ENCODE results near the gene WARS2.
"Not testable (repeated sequence)": the region's sequence is repeated elsewhere in the genome, so short reads cannot be mapped to it uniquely, and the experiment has no call there.

The WARS2 gene

DNA sequence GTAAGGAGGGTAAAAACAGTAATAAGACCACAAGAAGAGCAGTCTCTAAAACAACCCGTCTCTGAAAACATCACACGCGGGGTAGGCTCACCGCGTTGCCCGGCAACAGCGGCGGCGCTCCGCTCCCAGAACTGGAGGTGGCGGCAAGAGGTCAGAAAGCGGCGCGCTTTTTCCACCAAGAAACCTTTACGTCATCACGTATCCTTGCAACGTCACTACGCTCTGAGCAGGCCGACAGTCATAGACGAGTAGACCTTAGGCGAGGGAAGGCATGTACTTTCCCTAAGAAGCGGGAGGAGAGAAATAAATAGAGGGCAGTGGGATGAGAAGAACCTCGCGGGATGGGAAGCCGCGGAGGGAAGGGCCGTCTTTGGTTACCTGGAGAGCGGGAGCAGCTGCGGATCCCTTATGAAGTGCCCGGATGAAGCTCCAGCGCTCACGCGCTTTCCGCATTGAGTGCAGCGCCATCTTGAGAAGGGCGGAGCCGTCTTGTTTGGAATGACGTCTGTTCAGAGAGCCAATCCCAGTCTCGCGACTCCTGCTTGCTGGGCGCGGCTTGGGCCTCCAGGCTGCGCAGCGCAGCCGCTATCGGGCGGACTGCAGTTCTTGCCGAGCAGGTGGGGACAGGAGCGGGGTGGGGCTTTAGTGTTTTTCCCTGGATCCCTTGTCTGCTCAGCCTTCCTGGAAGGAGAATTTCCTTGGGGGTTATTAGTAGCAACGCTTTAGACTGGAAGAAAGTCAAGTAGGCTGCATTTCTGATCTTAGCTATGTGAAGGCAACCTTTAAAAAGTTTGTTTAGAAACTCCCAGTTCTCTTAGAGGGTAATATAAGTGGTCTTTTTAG is at the start of gene WARS2:
Gene WARS2, minus strand, starts transcription at position 477 of the 843 bp plus-strand sequence. Its CDS starts 9 bp downstream, at position 468.
- peak; percentile 96 to 100 for DNase-seq

DNA sequence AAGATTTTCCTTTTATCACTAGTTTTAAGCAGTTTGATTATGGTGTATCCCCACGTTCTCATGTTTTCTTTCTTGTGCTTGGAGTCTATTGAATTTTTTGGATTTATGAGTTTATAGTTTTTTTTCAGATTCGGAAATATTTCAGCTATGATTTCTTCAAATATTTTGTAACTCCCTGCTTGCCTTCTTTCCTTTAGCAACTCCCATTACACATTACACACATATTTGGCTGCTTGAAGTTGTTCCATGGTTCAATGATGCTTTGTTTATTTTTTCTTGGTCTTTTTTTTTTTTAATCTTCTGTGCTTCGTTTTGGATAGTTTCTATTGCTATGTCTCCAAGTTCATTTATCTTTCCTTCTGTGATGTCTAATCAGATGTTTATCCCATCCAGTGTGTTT is 48.5 kb upstream of the WARS2 start:
- no peak for DNase-seq

DNA sequence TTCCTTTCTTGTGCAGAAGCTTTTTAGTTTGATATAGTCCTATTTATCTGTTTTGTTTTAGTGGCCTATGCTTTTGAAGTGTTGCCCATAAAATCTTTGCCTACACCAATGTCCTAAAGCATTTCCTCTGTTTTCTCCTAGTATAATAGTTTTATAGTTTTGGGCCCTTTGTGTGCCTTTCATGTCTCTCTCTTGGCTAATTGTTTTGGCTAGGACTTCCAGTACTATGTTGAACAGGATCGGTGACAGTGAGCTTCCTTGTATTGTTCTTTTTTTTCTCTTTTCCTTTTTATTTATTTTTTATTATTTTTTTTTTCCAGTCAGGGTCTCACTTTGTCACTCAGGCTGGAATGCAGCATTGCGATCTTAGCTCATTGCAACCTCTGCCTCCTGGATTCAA is 47.0 kb upstream of the WARS2 start:
- DNase-seq = no peak

DNA sequence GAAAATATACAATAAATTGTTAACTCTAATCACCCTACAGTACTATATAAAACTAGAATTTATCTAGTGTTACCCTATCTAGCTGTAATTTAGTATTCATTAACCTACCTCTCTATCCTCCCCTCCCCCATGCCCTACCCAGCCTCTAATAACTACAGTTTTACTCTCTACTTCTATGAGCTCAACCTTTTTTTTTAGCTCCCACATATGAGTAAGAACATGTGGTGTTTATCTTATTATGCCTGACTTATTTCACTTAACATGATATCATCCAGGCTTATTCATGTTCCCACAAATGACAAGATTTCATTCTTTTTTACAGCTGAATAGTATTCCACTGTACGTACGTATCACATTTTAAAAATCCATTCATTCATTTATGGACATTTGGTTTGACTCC is 46.0 kb upstream of the WARS2 start:
- no peak for DNase-seq

DNA sequence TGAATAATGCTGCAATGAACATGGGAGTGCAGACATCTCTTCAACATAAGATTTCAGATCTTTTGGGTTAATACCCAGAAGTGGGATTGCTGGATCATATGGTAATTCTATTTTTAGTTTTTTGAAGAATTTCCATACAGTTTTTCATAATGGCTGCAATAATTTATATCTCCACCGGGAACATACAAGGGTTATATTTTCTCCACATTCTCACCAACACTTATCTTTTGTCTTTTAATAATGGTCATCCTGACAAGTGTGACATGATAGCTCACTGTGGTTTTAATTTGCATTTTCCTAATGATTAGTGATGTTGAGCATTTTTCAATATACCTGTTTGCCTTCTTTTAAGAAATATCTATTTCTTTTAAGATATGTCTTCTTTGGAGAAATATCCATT is 44.5 kb upstream of the WARS2 start:
- DNase-seq = no peak

DNA sequence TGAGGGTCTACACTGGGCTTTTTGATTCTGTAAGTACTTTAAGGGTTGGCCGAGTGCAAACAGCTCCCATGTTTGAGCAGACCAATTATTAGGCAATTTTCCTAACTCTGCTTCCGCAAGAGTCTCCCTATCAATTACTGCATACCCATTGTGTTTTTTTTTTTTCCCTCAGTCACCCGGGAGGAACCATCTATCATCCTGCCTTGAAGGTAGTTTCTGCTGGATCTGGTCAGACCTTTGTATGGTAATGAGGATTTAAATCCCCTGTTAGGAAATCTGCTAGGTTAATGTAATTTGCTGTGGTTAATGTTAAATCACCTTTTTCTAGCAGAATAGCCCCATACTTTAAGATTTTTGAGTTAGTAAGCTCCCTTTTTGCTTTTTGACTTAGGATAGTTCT is 40.8 kb upstream of the WARS2 start:
- DNase-seq = no peak

DNA sequence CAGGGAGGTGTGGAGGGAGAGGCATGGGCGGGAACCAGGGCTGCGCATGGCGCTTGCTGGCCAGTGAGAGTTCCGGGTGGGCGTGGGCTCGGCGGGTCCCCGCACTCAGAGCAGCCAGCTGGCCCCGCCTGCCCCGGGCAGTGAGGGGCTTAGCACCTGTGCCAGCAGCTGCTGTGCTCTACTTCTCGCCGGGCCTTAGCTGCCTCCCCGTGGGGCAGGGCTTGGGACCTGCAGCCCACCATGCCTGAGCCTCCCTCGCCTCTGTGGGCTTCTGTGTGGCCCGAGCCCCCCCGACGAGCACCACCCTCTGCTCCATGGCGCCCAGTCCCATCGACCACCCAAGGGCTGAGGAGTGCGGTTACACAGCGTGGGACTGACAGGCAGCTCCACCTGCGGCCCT is 38.6 kb upstream of the WARS2 start:
- DNase-seq = no peak

DNA sequence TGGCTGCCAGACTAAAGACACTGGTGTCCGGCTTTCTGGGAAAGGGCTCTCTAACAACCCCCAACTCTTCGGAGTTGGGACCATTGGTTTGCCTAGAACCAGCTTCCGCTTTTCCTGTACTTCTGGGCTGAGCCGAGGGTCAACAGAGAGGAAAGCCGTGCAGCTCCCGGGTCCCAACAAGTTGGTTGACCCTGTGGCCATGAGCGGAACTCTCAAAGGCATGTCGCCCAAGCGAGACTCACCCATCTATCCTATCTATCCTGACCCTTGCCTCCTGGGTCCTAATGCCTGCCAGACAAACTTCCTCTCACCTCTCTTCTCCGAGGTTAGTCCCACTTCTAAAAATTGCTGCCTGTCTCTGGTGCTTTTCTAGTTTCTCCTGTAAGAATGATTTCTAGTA is 32.5 kb upstream of the WARS2 start:
- not testable (repeated sequence) for DNase-seq

DNA sequence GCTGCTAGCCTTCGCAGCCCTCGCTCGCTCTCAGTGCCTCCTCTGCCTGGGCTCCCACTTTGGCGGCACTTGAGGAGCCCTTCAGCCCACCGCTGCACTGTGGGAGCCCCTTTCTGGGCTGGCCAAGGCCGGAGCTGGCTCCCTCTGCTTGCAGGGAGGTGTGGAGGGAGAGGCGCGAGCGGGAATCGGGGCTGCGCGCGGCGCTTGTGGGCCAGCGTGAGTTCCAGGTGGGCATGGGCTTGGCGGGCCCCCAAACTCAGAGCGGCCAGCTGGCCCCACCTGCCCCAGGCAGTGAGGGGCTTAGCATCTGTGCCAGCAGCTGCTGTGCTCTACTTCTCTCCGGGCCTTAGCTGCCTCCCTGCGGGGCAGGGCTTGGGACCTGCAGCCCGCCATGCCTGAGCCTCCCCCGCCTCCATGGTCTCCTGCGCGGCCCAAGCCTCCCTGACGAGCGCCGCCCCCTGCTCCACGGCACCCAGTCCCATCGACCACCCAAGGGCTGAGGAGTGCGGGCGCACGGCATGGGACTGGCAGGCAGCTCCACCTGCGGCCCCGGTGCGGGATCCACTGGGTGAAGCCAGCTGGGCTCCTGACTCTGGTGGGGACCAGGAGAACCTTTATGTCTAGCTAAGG is 31.0 kb upstream of the WARS2 start:
- DNase-seq = not testable (repeated sequence)

DNA sequence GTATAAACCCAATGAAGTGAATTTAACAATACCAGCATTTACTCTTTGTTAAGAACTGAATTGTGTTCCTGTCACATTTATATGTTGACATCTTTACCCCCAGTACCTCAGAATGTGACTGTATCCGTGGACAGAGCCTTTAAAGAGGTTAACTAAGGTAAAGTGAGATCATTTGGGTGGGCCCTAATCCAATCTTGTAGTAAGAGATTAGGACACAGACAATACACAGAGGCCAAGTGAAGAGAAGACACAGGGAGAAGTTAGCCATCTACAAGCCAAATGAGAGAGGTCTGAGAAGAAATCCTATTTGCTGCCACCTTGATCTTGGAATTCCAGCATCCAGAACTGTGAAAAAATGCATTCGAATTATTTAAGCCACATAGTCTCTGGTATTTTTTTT is 22.9 kb upstream of the WARS2 start:
- DNase-seq = no peak

DNA sequence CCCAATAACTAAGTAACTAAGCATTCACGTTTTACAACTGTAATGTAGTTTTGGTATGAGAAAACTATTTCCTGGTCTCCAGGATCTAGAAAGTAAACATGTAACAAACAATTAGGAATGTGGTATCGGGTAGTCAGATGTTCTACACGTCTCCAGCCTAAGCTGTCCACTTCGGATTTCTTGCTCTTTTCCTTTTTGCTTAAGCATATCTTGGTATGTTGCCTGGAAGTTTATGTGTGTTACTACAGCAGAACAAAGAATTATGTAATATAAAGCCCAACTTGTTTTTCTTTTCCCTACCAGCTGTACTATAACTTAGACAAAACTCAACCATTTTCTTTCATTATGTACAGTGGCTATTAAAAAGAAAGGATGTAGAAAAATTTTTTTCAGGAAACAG is 20.4 kb upstream of the WARS2 start:
- DNase-seq = no peak

DNA sequence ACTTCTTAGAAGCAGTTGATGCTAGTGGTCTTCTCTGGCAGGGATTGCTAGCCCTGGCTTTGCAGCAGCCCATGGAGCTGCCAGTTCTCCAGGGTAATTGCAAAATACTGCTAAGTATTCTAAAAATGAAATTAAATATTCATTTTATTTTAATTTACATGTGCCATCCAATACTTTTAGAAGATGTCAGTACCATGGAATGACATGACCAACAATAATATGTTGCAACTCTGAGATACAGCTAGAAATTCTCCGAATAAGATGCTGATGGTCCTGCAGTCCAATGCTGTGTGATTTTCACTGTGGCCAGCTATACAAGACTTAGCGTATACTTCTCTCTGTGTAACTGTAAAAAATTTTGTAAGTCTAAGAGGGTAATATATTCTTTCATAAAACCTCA is 20.0 kb upstream of the WARS2 start:
- no peak for DNase-seq

DNA sequence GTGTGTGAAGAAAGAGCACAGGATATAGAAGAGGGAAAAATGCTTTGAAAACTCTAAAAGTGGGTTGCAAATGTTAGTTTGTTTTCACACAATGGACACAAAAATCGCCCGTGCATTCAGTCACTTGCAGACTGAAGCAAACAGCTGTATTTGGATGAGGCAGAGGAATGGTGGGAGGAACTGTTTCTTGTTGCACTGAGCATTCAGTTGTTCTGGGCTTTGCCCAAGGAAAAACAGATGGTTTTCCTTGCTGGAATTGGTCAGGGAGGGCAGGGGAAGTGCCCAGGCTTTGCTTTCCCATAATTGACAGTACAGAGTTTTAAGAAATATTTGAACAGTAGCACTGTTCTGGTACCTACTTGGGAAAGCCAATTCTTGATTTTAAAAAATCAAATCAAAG is 19.5 kb upstream of the WARS2 start:
- no peak for DNase-seq

DNA sequence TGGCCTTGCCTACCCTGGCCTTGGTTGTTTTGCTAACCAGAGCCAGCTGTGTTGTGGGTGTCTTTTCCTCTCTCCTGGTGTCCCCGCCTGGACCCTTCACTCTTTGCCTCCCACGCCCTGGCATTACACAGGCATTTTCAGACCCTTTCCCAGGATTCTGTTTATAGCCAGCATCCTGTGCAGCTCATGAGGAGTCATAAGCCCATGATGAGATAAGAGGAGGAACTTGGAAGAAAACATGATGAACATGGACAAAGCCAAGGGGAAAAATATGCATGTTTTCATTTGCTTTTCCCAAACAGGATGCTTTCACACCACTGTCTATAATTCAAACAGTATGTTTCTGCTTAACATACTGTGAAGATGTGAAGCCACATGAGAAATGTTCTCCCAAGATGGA is 18.7 kb upstream of the WARS2 start:
- DNase-seq = no peak

DNA sequence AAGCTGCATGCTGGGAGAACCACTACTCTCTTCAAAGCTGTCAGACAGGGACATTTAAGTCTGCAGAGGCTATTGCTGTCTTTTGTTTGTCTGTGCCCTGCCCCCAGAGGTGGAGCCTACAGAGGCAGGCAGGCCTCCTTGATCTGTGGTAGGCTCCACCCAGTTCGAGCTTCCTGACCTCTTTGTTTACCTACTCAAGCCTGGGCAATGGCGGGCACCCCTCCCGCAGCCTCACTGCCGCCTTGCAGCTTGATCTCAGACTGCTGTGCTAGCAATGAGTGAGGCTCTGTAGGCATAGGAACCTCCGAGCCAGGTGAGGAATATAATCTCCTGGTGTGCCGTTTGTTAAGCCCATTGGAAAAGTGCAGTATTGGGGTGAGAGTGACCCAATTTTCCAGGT is 16.3 kb upstream of the WARS2 start:
- DNase-seq = not testable (repeated sequence)

DNA sequence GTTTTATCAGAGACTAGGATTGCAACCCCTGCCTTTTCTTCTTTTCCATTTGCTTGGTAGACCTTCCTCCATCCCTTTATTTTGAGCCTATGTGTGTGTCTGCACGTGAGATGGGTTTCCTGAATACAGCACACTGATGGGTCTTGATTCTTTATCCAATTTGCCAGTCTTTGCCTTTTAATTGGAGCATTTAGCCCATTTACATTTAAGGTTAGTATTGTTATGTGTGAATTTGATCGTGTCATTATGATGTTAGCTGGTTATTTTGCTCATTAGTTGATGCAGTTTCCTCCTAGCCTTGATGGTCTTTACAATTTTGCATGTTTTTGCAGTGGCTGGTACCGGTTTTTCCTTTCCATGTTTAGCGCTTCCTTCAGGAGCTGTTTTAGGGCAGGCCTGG is 14.6 kb upstream of the WARS2 start:
- not testable (repeated sequence) for DNase-seq

DNA sequence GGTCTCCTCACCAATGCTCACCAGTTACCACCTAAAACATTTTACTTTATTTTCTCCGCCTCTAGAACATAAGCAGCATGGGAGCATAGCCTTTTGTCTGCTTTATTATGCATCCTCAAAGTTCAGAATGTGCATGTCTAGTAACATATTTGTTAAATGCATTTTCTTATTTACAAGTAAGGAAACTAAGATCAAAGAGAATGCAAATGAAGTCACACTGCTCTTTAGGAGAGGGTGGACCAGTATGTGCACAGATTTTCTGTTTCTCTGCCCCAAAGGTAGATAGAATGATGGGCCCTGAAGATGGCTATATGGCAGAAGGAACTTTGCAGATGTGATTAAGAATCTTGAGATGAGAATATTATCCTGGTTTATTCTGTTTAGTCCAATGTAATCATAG is 9.7 kb upstream of the WARS2 start:
- no peak for DNase-seq

DNA sequence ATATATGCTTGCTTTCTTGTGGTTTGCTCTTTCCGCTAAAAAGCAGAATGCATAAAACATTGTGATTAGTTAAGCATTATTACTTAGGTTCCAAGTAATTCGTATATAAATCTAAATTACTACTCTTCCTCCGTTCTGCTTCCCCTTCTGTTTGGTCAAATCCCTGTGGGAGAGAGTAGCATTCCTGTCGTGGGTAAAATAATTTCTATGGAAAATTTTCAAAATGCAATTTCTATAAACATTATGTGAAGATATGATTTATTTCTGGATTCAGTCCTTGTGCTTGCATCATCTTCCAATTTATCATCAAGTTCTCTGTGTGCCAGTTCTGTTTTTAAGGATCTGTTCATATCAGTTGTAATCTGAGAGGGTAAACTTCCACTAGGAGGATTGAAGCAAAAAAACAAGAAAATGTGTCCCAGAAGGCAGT is 7.2 kb upstream of the WARS2 start:
- no peak for DNase-seq

DNA sequence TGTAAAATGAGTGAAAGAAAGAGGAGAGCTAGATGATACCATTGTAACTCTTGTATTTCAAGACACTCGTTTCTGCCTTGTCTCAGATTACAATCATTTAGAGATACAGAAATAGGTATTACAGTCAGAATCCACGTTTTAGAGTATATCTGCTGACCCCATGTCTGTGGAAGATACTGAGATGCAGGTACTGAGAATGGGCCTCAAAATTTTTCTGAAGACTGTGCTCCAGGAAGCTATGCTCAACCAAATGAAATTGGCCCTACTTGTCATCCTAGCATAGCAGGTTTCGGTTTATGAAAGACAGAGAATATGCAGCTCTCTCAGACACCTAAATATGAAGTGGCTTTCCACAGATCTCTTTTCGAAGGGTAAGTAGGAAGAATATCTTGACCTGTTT is 6.0 kb upstream of the WARS2 start:
- peak in 1 of 2 experiments; percentile 51 for DNase-seq

DNA sequence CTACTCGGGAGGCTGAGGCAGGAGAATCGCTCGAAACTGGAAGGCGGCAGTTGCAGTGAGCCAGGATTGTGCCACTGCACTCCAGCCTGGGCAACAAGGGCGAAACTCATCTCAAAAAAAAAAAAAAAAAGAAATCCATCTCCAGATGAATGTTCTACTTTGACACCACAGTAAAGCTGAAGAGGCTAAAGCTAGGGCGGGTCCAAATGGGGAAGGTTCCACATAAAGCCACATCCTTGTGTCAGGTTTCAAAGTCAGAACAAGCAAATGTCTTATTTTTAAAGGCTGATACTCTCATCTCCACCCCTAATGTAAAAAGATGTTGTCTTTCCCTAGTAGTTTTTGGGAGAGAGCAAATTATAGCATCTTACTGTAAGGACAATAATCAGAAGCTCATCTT is 4.4 kb upstream of the WARS2 start:
- DNase-seq = no peak

DNA sequence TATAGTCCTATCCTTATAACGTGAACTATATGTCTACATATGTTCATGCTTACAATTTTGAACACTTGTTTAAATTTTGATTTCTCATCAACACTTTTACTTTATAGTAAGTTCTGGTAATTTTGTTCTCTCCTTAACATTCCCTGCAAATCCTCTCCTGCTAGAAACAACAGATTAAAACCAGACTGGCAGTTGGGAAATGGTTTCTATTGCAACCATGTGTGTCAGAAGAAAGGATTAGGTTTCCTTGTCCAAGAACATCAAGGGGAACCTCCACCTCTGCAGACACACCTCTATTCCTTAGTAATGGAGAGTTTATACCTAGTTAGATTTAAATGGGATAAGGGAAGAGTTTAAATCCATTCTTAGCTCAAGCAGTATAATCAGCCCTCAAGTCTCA is 3.3 kb upstream of the WARS2 start:
- DNase-seq = no peak

DNA sequence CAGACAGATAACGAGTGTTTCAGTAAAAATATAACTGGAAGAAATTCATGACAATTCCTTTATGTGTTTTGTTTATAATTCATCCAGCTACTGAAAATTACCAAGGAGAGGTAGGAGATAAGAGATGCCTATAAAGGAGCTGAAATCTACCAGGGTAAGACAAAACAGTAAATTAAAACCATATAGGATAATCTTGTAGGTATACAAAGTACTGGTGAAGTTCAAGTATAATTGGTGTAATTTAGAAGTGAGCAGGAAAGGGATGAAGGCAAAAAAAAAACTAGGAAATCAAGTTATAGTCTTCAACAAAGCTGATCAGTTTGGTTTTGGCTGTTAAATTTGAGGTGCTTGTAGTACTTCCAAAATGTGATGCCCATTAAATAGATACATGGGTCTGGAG is 1.2 kb upstream of the WARS2 start:
- no peak for DNase-seq

DNA sequence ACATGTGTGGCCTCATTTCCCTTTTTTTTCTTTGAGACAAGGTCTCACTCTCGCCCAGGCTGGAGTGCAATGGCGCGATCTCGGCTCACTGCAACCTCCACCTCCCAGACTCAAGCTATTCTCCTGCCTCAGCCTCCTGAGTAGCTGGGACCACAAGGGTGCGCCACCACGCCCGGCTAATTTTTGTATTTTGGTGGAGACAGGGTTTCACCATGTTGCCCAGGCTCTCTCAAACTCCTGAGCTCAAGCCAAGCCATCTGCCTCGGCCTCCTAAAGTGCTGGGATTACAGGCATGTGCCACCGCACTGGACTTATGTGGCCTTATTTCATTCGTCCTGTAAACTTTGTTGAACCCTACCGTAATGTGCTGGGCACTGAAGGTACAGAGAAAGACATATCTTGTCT is 569 bp upstream of the WARS2 start:
- no peak for DNase-seq

DNA sequence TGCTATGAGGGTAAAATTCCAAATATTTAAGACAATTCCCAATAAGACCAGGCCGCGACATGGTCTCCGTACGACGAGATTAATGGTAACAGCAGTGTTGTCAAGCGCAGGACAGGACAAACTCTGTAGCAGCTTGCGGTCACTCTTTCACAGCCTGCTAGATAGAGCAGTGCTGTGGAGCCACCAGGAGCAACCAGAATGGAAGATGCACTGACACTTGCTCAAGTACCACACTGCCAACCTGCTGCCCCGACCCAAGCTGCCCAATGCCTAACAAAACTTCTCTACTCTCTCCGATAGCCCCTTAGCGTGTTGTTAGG is 636 bp downstream of the WARS2 start:
- peak in 1 of 2 experiments; percentile 52 for DNase-seq

DNA sequence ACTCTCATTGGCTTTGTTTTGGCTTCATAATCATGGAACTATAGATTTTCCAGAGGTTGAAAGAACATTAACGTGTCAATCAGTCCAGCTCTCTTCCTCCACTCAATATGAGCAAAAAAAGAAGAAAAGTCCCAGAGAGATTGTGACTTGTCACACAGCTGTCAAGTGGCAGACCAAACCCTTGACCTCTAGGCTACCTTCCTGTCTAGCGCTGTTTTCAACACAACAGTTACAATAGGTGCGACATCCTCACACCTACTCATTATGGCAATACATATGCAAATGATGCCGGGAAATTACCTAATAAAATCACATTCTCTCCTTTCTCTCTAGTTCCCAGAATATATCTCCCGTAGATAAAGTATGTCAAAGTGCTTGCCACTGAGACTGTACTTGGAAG is 1.1 kb downstream of the WARS2 start:
- no peak for DNase-seq
